Suppressor macrophage treated with lipopolysaccharide for 4 hours (primary cell): ENCODE results near the gene NRIP2.

Experiments used
- DNase-seq: peaks from one replicate; pipeline ENCODE4 v3.0.0-alpha.2; 2020

The NRIP2 gene

GRCh38 chr12:2804393-2805142, 30.3 kb downstream of the NRIP2 start:
- DNase-seq: no peak

GRCh38 chr12:2803635-2804392, 31.0 kb downstream of the NRIP2 start:
- DNase-seq: no peak

GRCh38 chr12:2801044-2801783, 33.6 kb downstream of the NRIP2 start:
- no peak for DNase-seq

GRCh38 chr12:2800046-2800570, 34.7 kb downstream of the NRIP2 start:
- no peak for DNase-seq

GRCh38 chr12:2797721-2798418, 37.0 kb downstream of the NRIP2 start:
- no peak for DNase-seq

GRCh38 chr12:2796187-2796666, 38.6 kb downstream of the NRIP2 start:
- no peak for DNase-seq

- DNase-seq: peak; percentile 58
Measured at GRCh38 chr12:2795291-2796186, 39.3 kb downstream of the NRIP2 start.

GRCh38 chr12:2794736-2795289, 40.0 kb downstream of the NRIP2 start, which contains the start of gene FKBP4:
TSS of gene FKBP4 (plus strand) at chr12:2794970. CDS start at chr12:2795140, 170 bp downstream.
- DNase-seq: peak; percentile 83

- no peak for DNase-seq
Measured at GRCh38 chr12:2794191-2794735, 40.6 kb downstream of the NRIP2 start.

- DNase-seq: no peak
Measured at GRCh38 chr12:2793561-2793960, 41.3 kb downstream of the NRIP2 start.

- DNase-seq: no peak
Measured at GRCh38 chr12:2792671-2793500, 41.9 kb downstream of the NRIP2 start.

- DNase-seq: no peak
Measured at GRCh38 chr12:2791089-2791488, 43.7 kb downstream of the NRIP2 start.

GRCh38 chr12:2785017-2785416, 49.8 kb downstream of the NRIP2 start:
- DNase-seq: no peak

GRCh38 chr12:2783936-2784600, 50.8 kb downstream of the NRIP2 start:
- peak; percentile 65 for DNase-seq

GRCh38 chr12:2779281-2779680, 55.6 kb downstream of the NRIP2 start:
- peak; percentile 60 for DNase-seq

- no peak for DNase-seq
Measured at GRCh38 chr12:2776129-2776806, 58.6 kb downstream of the NRIP2 start.

- DNase-seq: no peak
Measured at GRCh38 chr12:2775431-2775830, 59.4 kb downstream of the NRIP2 start.
